ENCODE measurements around the gene AGTRAP.

GRCh38 chr1:11787251-11787803 is 51.4 kb downstream of the AGTRAP start:
- TF ChIP-seq SUZ12 (IDR thresholded peaks at IDR 0.05; ENCODE audit: extremely low read depth, insufficient read depth, insufficient read length) (no peak), ZNF274 (IDR thresholded peaks at IDR 0.05; ENCODE audit: low read depth, low read length) (no peak)
